Measurements from ENCODE around the gene NUP62CL.
A peak's percentile ranks its signal among the peaks of the same experiment; 100 is the strongest.

The NUP62CL gene

DNA sequence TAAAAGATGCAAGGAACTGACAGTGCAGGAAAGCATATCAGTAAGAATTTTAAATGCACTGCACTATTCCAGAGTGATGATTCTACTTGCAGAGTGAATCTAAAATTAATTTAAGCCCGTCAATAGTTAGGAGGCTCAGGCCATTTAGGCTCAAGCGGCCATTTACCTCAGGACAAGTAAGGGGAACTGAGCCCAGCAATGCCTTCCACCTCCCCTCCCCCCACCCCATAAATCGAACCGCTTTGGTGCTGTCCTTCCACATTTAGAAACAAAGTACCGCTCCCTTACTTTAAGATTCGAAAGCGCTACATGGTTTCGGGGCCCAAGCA is 88.3 kb downstream of the NUP62CL start:
- peak overlapping the region; percentile 59 to 65 for H3K4me3 ChIP-seq (replicated peaks in 1 of 2; ENCODE audit: low read depth in 2 of 2, low read length in 2 of 2)
- TF ChIP-seq, protein P1, sequence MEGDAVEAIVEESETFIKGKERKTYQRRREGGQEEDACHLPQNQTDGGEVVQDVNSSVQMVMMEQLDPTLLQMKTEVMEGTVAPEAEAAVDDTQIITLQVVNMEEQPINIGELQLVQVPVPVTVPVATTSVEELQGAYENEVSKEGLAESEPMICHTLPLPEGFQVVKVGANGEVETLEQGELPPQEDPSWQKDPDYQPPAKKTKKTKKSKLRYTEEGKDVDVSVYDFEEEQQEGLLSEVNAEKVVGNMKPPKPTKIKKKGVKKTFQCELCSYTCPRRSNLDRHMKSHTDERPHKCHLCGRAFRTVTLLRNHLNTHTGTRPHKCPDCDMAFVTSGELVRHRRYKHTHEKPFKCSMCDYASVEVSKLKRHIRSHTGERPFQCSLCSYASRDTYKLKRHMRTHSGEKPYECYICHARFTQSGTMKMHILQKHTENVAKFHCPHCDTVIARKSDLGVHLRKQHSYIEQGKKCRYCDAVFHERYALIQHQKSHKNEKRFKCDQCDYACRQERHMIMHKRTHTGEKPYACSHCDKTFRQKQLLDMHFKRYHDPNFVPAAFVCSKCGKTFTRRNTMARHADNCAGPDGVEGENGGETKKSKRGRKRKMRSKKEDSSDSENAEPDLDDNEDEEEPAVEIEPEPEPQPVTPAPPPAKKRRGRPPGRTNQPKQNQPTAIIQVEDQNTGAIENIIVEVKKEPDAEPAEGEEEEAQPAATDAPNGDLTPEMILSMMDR (IDR thresholded peaks at IDR 0.05; ENCODE audit: low read depth, low read length): no peak

DNA sequence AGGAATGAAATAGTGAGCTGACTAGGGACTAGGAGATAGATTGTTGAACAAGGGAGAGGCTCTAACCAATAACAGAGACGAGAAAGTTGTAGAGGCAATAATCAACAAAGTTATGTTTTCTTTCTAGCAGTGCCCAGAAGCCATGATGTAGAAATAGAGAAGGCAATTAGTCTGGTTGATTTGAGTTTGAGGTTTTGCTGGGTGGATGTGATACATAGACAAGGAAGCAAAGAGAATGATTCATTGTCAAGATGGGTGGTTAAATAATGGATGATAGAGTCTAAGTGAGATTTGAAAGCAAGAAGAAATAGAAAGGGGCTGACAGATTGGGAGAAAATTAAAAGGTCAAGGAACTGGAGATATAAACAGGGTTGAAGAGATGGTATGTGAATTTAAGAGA is 98.8 kb downstream of the NUP62CL start:
- peak in 1 of 2 donors; percentile 2 for DNase-seq (ENCODE audit: low read depth in 2 of 2)
- no peak overlapping the region for H3K4me3 ChIP-seq (replicated peaks in 1 of 2; ENCODE audit: low read depth in 2 of 2, low read length in 2 of 2)
- TF ChIP-seq, protein P1 (IDR thresholded peaks at IDR 0.05; ENCODE audit: low read depth, low read length): no peak

More for the DNA sequence above, 88.3 kb downstream of the NUP62CL start:
- peak in 1 of 2 donors; percentile 1 for DNase-seq (ENCODE audit: low read depth in 2 of 2)

DNA sequence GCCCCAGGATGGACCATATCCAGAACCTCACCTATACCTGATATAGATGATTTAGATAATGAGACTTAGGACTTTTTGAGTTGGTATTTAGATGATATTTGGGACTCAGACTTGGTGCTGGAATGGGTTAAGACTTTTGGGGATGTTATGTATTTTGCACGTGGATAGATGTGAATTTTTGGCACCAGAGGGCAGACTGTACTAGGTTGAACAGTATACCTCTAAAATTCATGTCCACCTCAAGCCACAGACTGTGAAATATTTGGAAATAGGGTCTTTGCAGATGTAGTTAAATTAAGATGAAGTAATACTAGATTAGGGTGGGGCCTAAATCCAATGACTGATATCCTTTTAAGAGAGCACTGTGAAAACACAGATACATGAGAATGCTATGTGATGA is 103.3 kb downstream of the NUP62CL start:
- TF ChIP-seq, protein P1 (IDR thresholded peaks at IDR 0.05; ENCODE audit: low read depth, low read length): no peak

DNA sequence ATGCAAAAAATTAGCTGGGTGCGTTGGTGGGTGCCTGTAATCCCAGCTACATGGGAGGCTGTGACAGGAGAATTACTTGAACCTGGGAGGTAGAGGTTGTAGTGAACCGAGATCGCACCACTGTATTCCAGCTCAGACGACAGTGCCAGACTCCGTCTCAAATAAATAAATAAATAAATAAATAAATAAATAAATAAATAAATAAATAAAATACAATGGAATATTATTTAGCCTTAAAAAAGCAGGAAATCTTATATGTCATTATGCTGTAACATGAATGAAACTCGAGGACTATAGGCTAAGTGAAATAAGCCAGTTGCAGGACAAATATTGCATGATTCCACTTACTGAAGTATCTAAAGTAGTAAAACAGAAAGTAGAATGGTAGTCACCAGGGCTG is 130.1 kb downstream of the NUP62CL start:
- no peak for DNase-seq (ENCODE audit: low read depth in 2 of 2)
- TF ChIP-seq, protein P1 (IDR thresholded peaks at IDR 0.05; ENCODE audit: low read depth, low read length): no peak

More for the DNA sequence above, 103.3 kb downstream of the NUP62CL start:
- H3K4me3 ChIP-seq (replicated peaks in 1 of 2; ENCODE audit: low read depth in 2 of 2, low read length in 2 of 2): no peak overlapping the region
- DNase-seq (ENCODE audit: low read depth in 2 of 2): peak; percentile 7 to 27

More for the DNA sequence above, 130.1 kb downstream of the NUP62CL start:
- H3K4me3 ChIP-seq (replicated peaks in 1 of 2; ENCODE audit: low read depth in 2 of 2, low read length in 2 of 2): no peak overlapping the region
